ENCODE data around the gene RAB31. TPM values are rescaled to one million over a fixed set of nuclear protein-coding genes. Genes with fewer than 3 reads are reported as not detected.

RAB31 gene
- total RNA-seq, 2 donors from 2014 or later, result 4.3 to 8.0 TPM

DNA sequence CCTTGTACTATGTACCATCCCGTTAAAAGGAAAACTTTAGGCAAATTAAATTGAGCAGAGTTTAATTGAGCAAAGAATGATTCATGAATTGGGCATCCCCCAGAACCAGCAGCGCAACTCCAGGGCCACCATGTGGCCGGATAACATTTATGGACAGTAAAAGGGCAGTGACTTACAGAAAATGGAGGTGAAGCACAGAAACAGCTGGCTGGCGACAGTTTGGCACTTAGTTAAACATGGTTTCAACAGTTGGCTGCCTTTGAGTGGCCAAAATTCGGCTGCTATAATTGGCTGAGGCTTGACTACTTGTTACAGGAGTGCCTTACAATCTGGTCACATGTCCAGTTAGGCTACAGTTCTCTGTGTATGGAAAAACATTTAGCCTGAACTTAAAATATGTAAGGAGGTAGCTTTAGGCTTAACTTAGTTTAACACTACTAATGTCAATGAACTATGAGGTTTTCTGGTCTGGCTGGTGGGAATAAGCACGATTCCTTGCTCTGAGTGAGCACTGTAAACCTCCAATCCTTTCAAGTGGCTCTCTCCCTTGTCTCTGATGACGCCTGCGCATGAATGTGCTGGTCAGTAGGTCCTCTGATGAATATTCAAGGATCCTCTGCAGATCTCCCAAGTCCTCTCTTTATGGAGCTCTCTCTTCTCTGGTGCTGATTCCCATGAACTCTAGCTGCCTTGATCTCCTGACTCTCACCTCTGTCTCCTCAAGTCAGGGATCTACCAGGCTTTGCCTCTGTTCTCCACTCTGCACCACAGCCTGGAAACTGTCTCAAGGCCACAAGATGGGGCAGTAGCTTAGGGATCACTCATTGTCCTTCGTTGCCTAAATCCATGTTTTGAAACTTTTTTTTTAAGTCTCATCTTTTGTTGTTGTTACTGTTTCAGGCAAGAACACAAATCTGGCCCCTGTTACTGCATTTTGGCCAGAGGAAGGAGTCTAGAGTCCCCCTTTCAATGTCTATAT lies 24.4 kb upstream of the RAB31 start:
- TF ChIP-seq, protein P1, sequence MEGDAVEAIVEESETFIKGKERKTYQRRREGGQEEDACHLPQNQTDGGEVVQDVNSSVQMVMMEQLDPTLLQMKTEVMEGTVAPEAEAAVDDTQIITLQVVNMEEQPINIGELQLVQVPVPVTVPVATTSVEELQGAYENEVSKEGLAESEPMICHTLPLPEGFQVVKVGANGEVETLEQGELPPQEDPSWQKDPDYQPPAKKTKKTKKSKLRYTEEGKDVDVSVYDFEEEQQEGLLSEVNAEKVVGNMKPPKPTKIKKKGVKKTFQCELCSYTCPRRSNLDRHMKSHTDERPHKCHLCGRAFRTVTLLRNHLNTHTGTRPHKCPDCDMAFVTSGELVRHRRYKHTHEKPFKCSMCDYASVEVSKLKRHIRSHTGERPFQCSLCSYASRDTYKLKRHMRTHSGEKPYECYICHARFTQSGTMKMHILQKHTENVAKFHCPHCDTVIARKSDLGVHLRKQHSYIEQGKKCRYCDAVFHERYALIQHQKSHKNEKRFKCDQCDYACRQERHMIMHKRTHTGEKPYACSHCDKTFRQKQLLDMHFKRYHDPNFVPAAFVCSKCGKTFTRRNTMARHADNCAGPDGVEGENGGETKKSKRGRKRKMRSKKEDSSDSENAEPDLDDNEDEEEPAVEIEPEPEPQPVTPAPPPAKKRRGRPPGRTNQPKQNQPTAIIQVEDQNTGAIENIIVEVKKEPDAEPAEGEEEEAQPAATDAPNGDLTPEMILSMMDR (IDR thresholded peaks at IDR 0.05), result peak in 4 of 7 experiments; percentile 16 to 40 (median 31)
- no peak for TF ChIP-seq POLR2A (IDR thresholded peaks at IDR 0.05)
- H3K9me3 ChIP-seq, result no peaks in the 10 kb centered on the region
- ATAC-seq (peak; percentile 56), DNase-seq (peak; percentile 30 to 37 (median 32))
- H3K4me3 ChIP-seq, result no peak overlapping the region
- H3K4me1 ChIP-seq, result no peaks in the 10 kb centered on the region
- intact Hi-C loops (cut with DNase I), result no loop called here
- no peaks in the 10 kb centered on the region for H3K27me3 ChIP-seq
- no peak overlapping the region for H3K27ac ChIP-seq
- 64 to 69% methylated on average over 9 of the region's 9 CpGs for WGBS, 2 donors
- no peaks in the 10 kb centered on the region for H3K36me3 ChIP-seq (replicated peaks in 1 of 2; ENCODE audit: insufficient read depth in 1 of 2, low read depth in 2 of 2)

DNA sequence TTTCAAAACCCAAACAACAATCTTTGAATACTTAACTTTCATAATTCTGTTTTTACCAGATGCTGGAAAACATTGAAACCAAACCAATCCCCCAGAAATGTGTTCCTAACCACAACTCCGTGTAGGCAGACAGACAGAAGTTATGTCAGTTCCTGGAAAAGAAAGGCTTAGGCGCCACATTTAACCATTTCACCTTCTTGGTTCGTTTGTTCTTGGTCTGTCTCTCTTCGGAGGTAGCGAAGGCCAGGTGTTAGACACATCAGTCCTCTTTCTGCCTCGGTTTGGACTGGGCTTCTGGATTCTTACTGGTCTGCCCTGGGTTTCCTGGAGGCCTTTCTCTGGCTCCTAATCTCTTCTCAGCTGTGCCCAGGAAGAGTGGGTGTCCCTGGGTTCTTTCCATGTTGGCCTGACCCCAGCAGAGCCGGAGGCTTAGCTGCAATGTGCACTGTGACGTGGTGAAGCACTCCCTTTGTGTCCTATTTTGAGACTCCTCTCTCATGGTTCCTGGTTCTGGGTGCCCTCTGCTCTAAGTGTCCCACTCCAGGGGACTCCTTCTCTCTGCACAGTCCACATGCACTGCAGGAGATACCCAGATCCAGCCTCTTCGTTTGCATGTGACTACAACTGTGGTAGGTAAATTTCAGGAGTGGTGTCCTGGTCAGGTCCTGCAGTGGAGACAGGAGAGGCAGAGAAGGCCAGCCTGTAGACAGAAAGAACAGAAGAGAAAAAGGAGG lies 23.1 kb upstream of the RAB31 start:
- Histone ChIP-seq H3K4me1 (no peaks in the 10 kb centered on the region), H3K9me3 (no peaks in the 10 kb centered on the region), H3K27me3 (no peaks in the 10 kb centered on the region), H3K36me3 (replicated peaks in 1 of 2; ENCODE audit: insufficient read depth in 1 of 2, low read depth in 2 of 2) (no peaks in the 10 kb centered on the region), H3K27ac (peak overlapping the region in 1 of 4 donors; percentile 0), H3K4me3 (no peak overlapping the region)
- WGBS, 2 donors, result 57 to 71% methylated on average over 9 of the region's 9 CpGs
- intact Hi-C loops (cut with DNase I), result no loop called here
- TF ChIP-seq POLR2A (IDR thresholded peaks at IDR 0.05), result no peak
- TF ChIP-seq, protein P1 (IDR thresholded peaks at IDR 0.05), result no peak
- no peak for DNase-seq
- peak; percentile 24 for ATAC-seq

DNA sequence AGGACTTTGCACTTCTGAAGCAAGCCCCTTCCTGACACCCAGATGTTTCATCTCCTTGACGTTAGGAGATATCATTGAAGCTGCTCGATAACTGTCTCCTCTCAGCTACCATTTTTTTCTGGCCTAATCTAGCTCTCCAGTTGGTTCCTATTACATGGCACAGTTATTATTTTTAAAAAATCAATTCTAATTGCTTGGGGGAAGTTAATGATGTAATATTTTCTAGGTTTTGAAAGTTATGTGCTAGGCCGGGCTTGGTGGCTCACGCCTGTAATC lies 22.5 kb upstream of the RAB31 start:
- ATAC-seq, result no peak
- Histone ChIP-seq H3K9me3 (no peaks in the 10 kb centered on the region), H3K36me3 (replicated peaks in 1 of 2; ENCODE audit: insufficient read depth in 1 of 2, low read depth in 2 of 2) (no peaks in the 10 kb centered on the region), H3K27me3 (no peaks in the 10 kb centered on the region), H3K4me1 (no peaks in the 10 kb centered on the region), H3K27ac (peak overlapping the region in 1 of 4 donors; percentile 0), H3K4me3 (no peak overlapping the region)
- intact Hi-C loops (cut with DNase I), result no loop called here
- 63 to 79% methylated on average over 4 of the region's 4 CpGs for WGBS, 2 donors
- DNase-seq, result no peak
- no peak for TF ChIP-seq POLR2A (IDR thresholded peaks at IDR 0.05)
- TF ChIP-seq, protein P1 (IDR thresholded peaks at IDR 0.05), result no peak

DNA sequence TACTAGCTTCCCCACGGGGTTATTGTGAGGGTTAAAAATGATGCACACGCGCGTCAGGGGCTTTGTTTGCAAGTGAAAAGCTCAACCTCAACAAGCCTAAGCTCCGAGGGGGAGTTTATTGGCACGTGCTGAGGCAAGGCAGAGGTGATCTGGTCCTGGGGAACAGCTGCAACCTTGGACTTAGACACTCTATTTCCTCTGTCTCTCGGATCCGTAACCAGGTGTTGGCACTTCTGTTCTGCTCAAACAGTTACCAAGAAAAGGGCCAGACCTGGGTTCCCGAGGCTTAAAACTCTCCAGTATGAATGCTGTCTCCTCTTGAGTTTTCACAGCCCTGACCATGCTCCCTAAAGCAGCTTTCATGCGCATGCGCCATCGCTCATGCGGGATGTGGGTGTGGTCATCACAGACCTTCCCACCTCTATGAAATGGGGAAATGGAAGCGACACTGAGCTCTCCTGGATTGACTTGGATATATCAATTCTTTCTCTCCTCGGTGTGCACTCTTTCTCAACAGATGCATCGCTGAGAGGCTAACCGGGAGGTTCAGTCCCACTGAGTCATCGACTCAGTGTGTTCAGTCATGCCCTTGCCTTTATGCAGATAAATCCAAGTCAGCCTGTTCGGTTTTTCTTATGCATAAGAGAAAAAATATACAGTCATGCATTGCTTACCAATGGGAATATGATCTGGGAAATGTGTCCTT lies 19.9 kb upstream of the RAB31 start:
- DNase-seq (no peak), ATAC-seq (no peak)
- Histone ChIP-seq H3K4me3 (no peak overlapping the region), H3K9me3 (no peaks in the 10 kb centered on the region), H3K36me3 (replicated peaks in 1 of 2; ENCODE audit: insufficient read depth in 1 of 2, low read depth in 2 of 2) (no peaks in the 10 kb centered on the region), H3K4me1 (no peaks in the 10 kb centered on the region), H3K27me3 (no peaks in the 10 kb centered on the region), H3K27ac (no peak overlapping the region)
- WGBS, 2 donors, result 60 to 63% methylated on average over 19 of the region's 19 CpGs
- TF ChIP-seq POLR2A (IDR thresholded peaks at IDR 0.05), result no peak
- TF ChIP-seq, protein P1 (IDR thresholded peaks at IDR 0.05), result no peak
- intact Hi-C loops (cut with DNase I), result no loop called here
